ENCODE results near the gene GPR37. TPM values are rescaled to one million over a fixed set of nuclear protein-coding genes. Genes with fewer than 3 reads are reported as not detected.

Gene GPR37
- total RNA-seq, 1 experiment from 2014 or later, result 0.24 TPM

DNA sequence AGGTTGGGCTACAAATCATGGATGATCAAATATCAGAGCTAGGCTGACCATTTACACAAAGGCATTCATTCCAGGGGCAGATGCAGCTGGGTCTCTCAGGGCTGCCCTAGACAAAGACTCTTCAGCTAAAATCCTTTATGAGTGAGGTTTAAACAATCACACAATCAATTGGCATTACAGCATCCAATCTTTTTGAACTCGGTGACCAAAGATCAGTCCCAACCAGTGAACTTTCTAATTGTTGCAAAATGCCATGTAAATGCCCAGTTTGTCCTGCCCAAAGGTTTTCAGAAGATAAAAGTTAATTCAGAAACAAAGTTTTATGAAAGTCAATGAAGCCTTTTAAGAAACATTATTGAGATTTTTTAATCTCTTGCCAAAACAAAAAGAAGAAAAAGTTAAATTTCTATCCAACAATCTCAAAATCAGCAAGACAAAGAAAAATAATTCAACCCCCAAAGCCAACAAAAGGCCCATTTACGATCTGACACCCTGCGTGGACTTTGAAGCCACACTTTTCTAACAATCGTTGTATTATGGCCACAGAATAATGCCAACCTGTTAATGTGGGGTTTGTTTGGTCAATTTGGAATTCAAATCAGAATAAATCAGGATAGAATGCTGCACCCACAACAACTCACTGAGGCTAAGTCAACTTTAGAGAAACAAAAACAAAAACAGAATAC is 40.9 kb downstream of the GPR37 start:
- DNase-seq (ENCODE audit: low read depth), result no peak

DNA sequence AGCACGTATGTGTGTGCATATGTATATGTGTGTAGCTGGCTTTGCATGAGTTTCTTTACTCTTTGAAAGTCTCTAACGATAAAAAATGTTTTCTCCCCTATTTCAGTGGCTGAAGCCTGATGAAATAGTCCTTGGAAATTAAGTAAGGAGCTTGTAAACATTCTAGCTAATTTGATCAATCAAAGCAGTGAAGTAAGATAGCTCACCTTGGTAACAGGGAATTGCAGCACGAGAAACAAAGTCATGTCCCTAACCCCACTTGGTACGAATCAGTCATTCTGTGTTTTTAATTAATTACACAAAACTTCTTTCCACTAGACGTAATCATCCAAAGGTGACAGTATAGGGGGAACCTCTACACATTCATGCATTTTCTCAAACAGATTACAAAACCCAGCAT is 41.5 kb downstream of the GPR37 start:
- no peak for DNase-seq (ENCODE audit: low read depth)

DNA sequence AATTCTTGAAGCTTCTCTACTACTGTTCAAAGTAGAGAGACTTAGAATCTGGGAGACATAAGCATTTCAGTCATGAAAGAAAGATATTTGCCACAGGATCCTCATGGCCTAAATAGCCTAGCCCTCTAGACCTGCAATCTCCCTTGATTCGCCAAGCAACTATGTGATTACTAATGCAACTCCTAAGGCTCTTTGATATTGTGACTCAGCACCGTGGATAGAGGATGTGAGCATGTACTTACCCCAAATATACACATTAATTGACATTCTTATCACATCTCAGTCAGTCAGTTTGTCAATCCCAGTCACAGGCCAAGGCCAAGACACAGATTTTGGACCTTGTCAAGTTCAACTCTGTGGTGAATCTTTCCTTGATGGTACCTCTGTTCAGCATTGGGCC is 42.6 kb downstream of the GPR37 start:
- DNase-seq (ENCODE audit: low read depth), result no peak

DNA sequence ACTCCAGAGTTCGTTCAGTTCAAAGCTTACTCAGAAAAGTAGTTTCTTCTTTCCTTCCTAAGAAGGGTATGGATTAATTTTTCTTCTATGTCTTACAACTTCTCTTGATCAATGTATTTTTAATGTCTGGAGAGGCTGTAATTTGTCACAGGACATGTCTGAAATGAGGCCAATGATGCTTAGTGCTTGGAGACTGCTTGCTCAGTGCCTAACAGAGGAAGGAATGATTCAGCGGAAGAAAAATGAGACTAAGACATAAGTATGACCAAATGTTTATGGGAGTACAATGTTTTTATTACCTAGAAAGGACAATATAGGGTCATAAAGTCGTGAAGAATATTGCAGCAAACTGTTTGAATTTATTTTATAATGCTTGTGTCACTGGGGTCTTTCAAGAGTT is 43.3 kb downstream of the GPR37 start:
- no peak for DNase-seq (ENCODE audit: low read depth)

DNA sequence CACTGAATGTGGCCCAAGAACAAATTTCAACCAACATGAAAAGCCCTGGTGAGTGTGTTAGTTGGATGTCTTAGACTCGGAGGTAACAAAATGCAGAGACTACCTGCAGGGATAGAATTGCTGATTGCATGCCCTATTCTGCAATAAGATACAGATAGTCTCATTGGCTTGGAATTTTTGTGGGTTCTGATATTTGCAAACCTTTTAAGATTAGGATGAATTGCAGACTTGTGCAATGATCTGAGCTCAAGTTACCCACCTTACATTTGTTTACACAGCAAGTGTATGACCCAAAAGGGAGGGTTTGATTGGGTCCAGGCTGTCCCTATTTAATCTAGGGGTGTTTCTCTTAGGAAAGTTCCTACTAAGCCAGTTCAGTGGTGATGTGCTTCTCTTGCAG is 45.4 kb downstream of the GPR37 start:
- DNase-seq (ENCODE audit: low read depth), result no peak

DNA sequence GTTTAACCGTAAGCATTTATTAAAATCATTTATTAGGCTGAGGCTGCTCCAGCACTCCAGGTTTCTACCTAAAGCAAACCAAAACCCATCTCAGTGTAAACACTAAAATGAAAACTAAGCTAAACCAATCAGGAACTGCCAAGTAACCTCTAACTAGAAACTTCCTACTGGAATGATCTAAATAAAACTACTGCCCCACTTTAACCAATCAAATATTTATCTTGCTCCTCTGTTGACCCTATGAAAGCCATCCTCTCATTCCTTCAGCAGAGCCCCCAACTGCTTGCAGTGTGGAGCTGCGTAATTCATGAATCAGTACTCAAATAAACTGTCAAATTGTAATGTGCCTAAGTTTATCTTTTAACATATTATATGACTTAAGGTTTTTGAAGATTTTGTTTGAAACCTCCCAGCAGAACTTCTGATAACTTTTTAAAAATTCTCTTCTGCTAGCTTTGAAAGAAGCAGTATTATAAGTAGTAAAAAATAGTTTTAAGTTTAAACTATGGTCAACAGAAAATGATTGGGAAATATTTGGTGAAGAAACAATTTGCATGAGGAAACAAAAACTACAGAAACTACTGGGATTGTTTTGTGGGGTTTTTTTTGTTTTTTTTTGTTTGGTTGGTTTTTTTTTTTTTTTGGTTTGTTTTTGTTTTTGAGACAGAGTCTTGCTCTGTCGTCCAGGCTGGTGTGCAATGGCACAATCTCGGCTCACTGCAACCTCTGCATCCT is 47.4 kb downstream of the GPR37 start:
- no peak for DNase-seq (ENCODE audit: low read depth)

DNA sequence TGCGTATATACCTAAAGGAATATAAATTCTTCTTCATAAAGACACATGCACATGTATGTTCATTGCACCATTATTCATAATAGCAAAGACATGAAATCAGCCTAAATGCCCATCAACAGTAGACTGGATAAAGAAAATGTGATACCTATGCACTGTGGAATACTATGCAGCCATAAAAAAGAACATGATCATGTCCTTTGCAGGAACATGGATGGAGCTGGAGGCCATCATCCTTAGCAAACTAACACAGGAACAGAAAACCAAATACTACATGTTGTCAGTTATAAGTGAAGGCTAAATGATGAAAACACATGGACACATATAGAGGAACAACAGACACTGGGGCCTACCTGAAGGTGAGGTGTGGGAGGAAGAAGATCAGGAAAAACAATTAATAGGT is 48.7 kb downstream of the GPR37 start:
- DNase-seq (ENCODE audit: low read depth), result no peak

DNA sequence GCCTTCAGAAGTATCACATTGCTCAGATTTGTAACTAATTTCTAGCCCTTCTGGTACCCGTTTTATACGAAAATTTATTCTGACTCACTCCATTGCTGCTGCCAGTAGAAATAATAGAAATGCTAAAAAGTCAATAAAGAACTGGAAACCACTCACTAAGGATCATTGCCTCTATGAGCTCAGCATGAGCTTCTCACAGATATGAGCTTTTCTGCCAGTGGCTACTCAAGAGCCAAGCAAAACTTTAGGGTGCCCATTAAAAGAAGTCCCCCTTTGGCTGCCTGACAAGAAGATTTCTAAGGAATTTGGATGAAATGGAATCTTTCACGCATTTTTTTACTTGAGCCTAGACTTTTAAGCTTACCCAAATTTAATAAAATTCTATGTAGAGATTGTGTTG is 52.5 kb downstream of the GPR37 start:
- DNase-seq (ENCODE audit: low read depth), result no peak

DNA sequence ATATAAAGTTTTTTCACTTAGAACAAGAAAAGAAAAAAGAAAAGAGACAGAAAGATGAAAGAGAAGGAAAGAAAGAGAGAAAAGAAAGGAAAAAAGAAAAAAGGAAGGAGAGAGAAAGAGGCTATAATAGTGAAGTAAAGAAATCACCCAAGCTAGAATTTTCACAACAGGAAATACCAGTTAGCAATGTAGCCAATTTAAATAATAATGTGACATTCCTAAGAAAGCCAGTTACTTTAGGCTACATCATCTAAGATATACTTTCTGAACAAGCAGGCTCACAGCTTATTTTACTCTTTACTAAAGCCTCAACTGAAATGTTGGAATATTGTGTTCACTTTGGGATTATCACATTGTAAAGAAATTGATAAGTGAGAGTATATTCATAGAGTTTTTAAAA is 53.6 kb downstream of the GPR37 start:
- no peak for DNase-seq (ENCODE audit: low read depth)

DNA sequence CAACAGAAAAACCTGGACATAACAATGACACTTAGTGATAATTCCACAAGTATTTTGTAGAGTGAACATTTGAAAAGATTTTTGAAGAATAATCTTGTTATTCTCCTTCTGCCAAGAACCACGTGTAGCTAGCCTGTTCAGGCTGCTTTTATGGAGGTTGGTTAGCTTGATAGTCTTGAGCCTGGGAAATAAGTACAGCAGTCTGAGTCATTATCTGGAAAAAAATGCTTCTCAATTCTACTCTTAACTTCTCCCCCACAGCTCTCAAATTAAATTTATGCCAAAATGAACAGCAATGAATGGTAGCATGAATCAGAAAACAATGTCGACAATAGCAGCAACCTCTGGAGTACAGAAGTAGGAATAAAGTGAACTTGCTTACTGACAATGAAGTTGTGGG is 63.2 kb downstream of the GPR37 start:
- DNase-seq (ENCODE audit: low read depth), result no peak

DNA sequence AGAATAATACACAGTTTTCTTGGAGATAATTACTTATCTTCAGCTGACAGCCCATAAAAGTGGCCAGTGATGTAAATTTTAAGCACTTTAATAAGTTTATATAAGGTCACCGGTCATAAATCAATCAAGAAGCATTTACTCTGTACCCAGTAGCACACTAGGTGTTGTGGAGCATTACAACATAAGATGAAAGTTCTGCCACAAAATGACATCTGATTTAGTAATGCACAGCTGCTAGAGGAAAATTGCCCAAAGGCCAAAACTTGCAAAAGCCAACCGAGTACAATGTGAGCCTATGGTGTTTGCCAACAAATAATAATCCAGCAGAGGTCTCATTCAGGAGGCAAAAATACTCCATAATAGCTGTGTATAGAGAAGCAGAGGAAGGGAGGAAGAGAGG is 63.6 kb downstream of the GPR37 start:
- peak; percentile 13 for DNase-seq (ENCODE audit: low read depth)

DNA sequence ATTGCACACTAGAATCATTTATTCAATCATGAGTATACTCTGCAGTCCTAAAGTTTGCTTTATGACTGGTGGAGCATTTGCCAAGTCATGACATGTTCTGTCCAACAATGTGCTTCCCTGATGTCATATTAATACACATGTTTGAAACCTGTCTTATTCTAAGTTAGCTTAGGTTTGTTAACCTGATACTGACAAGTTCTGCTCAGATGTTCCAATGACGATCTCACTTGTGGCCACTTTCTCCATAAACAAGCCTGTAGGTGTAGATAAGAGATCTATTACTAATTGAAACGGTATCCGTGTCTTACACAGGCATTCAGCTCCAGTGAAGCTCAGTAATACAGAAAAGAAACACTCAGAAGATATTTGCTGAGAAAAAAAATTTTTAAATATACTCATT is 64.9 kb downstream of the GPR37 start:
- no peak for DNase-seq (ENCODE audit: low read depth)

DNA sequence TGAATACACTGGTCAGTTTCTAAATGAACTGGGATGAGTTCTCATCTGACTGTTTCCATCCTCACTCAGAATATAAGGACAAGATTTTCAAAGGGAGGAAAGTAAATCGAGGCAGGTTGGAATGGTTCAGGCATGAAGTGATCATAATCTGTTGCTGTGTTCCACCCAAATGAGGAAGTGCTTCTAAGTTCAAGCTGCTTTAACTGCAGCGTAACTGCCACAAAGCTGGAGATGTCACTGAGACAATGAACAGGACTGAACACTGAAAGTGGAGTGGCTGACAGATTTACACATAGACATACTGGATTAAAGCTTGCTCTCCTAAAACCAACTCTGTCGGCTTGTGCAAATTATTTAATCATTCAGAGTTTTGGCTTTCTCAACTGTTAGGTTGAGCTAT is 66.6 kb downstream of the GPR37 start:
- DNase-seq (ENCODE audit: low read depth), result no peak

DNA sequence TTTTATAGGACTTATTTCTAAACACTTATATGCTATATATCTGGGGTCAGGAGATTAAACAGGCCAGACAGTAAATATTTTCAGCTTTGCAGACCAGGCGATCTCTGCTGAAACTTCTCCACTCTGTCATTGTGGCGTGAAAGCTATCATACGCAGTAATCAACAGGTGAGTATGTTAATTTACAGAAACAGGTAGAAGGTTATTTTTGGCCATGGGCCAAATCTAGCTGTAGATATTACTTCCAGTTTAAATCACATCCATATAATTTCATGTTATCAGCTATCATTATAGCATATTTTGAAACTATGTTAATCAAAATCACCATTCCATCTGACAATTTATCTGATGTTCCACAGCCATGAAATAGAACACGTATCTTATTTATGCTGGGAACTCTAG is 67.8 kb downstream of the GPR37 start:
- DNase-seq (ENCODE audit: low read depth), result no peak

Other genes with a start within 250 kb of the GPR37 start
- 61.4 and 62.1 TPM in 2 replicates for gene POT1, start 164.0 kb upstream of the GPR37 start, total RNA-seq (2014; rRNA removed; shearing (Covaris generic))

Data from RPMI7951 (cell line).